Nephron (organoid): ENCODE measurements around the gene NDST1.

ENCODE experiments used
- H3K27ac Mint-ChIP-seq, 3 experiments: 2 replicates each; pipeline ENCODE4 v1.8.0; 2020; ENCODE audit warnings: mixed read lengths in 3 of 3, mild to moderate bottlenecking in 2 of 3, moderate library complexity in 1 of 3
- H3K27me3 Mint-ChIP-seq: 2 replicates; pipeline ENCODE4 v1.8.0; 2021; ENCODE audit warnings: low read depth, mild to moderate bottlenecking, moderate library complexity, mixed read lengths
- H3K36me3 Mint-ChIP-seq: 2 replicates; pipeline ENCODE4 v1.8.0; 2020; ENCODE audit warnings: low read depth, mixed read lengths
- H3K4me1 Mint-ChIP-seq: 2 replicates; pipeline ENCODE4 v1.8.0; 2020; ENCODE audit warnings: mixed read lengths
- H3K4me3 Mint-ChIP-seq, 3 experiments: 2 replicates each; pipeline ENCODE4 v1.8.0; 2020; ENCODE audit warnings: mild to moderate bottlenecking in 3 of 3, mixed read lengths in 3 of 3, moderate library complexity in 2 of 3
- H3K9me3 Mint-ChIP-seq: 2 replicates; pipeline ENCODE4 v1.8.0; 2020; ENCODE audit warnings: mixed read lengths
- CTCF ChIP-seq, 3 experiments: fragments of 200-600 bp; sonication (generic); IDR thresholded peaks; one replicate each; pipeline ENCODE4 v1.5.0; 2021; ENCODE audit warnings: antibody characterized with exemption in 3 of 3; ENCODE audit not compliant: unreplicated experiment in 3 of 3

Gene NDST1

GRCh38 chr5:150560401-150561191 lies 52.7 kb downstream of the NDST1 start:
- Mint-ChIP-seq H3K27ac (peak overlapping the region; percentile 49 to 64 (median 51)), H3K4me3 (no peak overlapping the region), H3K36me3 (peaks cover 11% of the 10 kb centered on the region), H3K27me3 (no peaks in the 10 kb centered on the region), H3K9me3 (peaks cover 4% of the 10 kb centered on the region), H3K4me1 (peaks cover 15% of the 10 kb centered on the region)
- peak; percentile 87 to 97 (median 95) for TF ChIP-seq CTCF (IDR thresholded peaks at IDR 0.05; ENCODE audit: unreplicated experiment in 3 of 3)

GRCh38 chr5:150561192-150561512 lies 53.2 kb downstream of the NDST1 start:
- TF ChIP-seq CTCF (IDR thresholded peaks at IDR 0.05; ENCODE audit: unreplicated experiment in 3 of 3): peak in 1 of 3 experiments; percentile 2
- Mint-ChIP-seq H3K4me3 (no peak overlapping the region), H3K9me3 (peaks cover 4% of the 10 kb centered on the region), H3K36me3 (peaks cover 11% of the 10 kb centered on the region), H3K27ac (peak overlapping the region; percentile 49 to 64 (median 51)), H3K4me1 (peaks cover 15% of the 10 kb centered on the region), H3K27me3 (no peaks in the 10 kb centered on the region)

GRCh38 chr5:150561571-150562275 lies 53.8 kb downstream of the NDST1 start:
- Mint-ChIP-seq H3K36me3 (peaks cover 5% of the 10 kb centered on the region), H3K27me3 (no peaks in the 10 kb centered on the region), H3K4me1 (peaks cover 10% of the 10 kb centered on the region), H3K27ac (peak overlapping the region in 1 of 3 experiments; percentile 28), H3K9me3 (peaks cover 4% of the 10 kb centered on the region), H3K4me3 (no peak overlapping the region)
- no peak for TF ChIP-seq CTCF (IDR thresholded peaks at IDR 0.05; ENCODE audit: unreplicated experiment in 3 of 3)

GRCh38 chr5:150562832-150563231 lies 54.9 kb downstream of the NDST1 start:
- TF ChIP-seq CTCF (IDR thresholded peaks at IDR 0.05; ENCODE audit: unreplicated experiment in 3 of 3): peak; percentile 51 to 56 (median 52)
- Mint-ChIP-seq H3K4me3 (no peak overlapping the region), H3K36me3 (peaks cover 4% of the 10 kb centered on the region), H3K4me1 (peaks cover 13% of the 10 kb centered on the region), H3K9me3 (peaks cover 4% of the 10 kb centered on the region), H3K27me3 (no peaks in the 10 kb centered on the region), H3K27ac (peak overlapping the region; percentile 8 to 69 (median 61))

- Mint-ChIP-seq H3K4me1 (peaks cover 17% of the 10 kb centered on the region), H3K9me3 (peaks cover 4% of the 10 kb centered on the region), H3K27ac (peak overlapping the region in 1 of 3 experiments; percentile 18), H3K27me3 (no peaks in the 10 kb centered on the region), H3K36me3 (peaks cover 4% of the 10 kb centered on the region), H3K4me3 (no peak overlapping the region)
- no peak for TF ChIP-seq CTCF (IDR thresholded peaks at IDR 0.05; ENCODE audit: unreplicated experiment in 3 of 3)
Measured at GRCh38 chr5:150565868-150566267, 57.9 kb downstream of the NDST1 start.
